Measurements from ENCODE around the gene TEX52. TPM values are rescaled to one million over a fixed set of nuclear protein-coding genes. Genes with fewer than 3 reads are reported as not detected.

TEX52 gene
- total RNA-seq, 2 donors from 2014 or later = not detected

- intact Hi-C loops (cut with DNase I) = no loop called here
- DNase-seq (no peak), ATAC-seq (no peak)
Measured at GRCh38 chr12:2835691-2836403, 21.0 kb downstream of the TEX52 start.

DNA sequence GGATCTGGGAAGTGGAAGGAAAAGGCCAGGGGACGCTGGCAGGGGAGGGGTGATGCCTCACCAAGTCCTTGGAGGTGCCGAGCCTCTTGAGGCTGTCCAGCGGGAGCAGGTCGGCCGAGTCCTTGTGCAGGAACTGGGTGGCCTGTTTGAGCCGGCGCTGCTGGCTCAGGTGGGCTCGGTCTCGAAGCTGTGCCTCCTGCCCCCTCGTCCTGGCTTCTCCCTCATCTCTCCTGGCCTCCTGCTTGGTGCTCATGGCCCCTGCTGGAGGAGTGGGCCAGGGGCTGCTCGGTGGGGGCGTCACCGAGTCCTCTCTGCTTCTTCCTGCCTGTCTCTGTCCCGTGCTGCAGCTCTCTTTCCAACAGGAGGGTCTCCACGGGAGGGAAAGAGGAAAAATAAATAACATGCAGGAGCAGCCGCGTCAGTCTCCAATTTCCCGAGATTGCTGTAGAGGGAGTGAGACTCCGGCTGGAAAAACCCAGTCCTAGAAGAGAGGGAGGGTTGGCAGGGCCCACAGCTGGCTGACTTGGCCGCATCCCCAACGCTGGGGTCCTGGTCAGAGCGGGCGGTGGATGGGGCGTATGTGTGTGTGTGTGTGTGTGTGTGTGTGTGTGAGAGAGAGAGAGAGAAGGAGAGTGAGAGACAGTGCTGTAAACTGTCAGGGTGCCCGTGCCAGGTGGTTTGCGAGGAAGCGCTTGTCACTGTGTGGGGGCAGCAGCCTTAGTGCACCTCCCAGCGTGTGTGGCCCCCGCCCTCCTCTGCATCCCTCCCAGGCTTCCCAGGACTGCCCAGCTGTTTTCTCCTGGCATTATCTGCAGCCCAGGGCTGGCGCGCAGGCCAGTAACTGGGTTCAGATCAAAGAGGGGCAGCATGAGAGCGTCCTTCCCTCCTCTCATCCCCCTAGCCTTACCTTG lies 22.0 kb downstream of the TEX52 start, which contains the start of gene NRIP2:
Gene NRIP2, minus strand, starts transcription at position 455 of the 911 bp plus-strand sequence. Its CDS starts 52 bp downstream, at position 403.
- intact Hi-C loops (cut with DNase I) = no loop called here
- ATAC-seq (peak; percentile 71 to 80), DNase-seq (peak; percentile 50)

- intact Hi-C loops (cut with DNase I) = no loop called here
- DNase-seq (no peak), ATAC-seq (peak; percentile 25 to 47)
Measured at GRCh38 chr12:2833810-2834209, 23.0 kb downstream of the TEX52 start.

GRCh38 chr12:2833327-2833726 lies 23.5 kb downstream of the TEX52 start:
- intact Hi-C loops (cut with DNase I) = no loop called here
- no peak for DNase-seq
- ATAC-seq = no peak

- ATAC-seq (no peak), DNase-seq (no peak)
- intact Hi-C loops (cut with DNase I) = no loop called here
Measured at GRCh38 chr12:2832550-2833127, 24.2 kb downstream of the TEX52 start.

DNA sequence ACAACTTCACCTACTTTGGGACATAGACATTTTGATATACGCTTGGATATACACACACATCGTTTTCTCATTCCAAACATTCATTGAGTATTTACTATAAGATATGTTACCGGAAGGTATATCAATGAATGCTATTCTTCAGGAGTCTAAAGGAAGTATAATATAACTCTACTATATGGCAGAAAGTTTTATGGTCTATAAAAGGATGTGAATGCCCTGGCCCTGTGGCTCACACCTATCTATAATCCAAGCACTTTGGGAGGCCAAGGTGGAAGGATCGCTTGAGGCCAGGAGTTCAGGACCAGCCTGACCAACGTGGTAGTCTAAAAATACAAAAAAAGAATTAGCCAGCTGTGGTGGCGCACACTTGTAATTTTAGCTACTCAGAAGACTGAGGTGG lies 27.6 kb downstream of the TEX52 start:
- no peak for DNase-seq
- intact Hi-C loops (cut with DNase I) = no loop called here
- no peak for ATAC-seq

DNA sequence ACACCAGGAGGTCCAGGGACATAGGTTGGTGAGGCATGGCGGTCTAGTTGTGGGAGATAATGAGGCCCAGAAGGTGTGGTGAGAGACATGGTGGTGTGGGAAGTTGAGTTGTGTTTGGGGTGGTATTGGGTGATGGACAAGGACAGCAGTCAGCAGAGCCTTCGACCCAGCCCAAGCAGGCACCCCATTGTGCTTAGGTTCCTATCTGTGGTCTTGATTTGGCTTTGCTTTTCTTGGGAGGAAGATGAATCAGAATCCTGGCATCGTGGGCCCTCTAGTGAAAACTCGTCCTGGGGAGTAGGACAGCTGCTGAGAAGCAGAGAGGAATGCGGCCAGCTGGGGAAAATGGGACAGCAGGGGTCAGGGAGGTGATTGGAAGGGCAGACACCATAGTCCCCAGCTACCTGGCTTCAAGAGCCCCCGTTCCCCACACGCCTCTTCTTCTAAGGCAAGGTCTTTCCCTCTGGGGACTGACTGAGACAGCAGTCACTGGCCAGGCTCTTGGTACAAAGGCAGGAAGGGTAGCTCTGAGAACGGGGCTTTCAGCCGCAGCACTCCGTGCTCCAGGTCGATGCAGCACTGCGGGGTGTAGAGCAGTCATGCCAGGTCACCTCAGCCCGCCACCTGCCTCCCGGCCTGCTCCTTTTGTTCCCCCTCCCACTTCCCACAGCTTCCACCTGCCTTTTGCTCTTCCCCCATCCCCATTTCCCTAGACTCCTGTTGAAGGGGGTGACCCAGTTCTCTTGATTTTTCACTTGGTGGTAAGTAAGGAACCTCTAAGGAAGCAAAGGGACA lies 29.9 kb downstream of the TEX52 start:
- DNase-seq (no peak), ATAC-seq (no peak)
- intact Hi-C loops (cut with DNase I) = no loop called here

- intact Hi-C loops (cut with DNase I) = no loop called here
- no peak for ATAC-seq
- DNase-seq = no peak
Measured at GRCh38 chr12:2826036-2826435, 30.8 kb downstream of the TEX52 start.

- no peak for DNase-seq
- no peak for ATAC-seq
- intact Hi-C loops (cut with DNase I) = no loop called here
Measured at GRCh38 chr12:2825132-2825531, 31.7 kb downstream of the TEX52 start.

DNA sequence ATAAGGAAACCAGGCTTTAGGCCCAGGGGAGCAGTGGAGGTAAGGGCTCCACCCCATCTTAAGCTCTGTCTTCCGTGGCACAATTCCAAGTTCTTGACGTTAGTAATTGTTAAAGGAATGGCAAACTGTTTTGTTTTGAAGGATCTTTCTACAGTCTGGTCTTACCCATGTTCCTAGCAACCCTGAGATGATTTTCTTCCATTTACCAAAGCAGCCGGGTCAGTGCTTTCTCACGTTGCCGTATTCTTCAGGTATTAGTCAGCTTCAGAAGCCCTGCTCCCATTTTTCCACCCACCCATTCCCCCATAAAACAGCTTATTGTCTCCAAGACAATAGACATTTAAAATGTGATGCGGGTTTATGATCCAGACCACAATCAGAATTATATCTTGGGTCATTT lies 32.3 kb downstream of the TEX52 start:
- DNase-seq = no peak
- intact Hi-C loops (cut with DNase I) = no loop called here
- ATAC-seq = no peak

- ATAC-seq (no peak), DNase-seq (no peak)
- intact Hi-C loops (cut with DNase I) = no loop called here
Measured at GRCh38 chr12:2823483-2823882, 33.4 kb downstream of the TEX52 start.

- DNase-seq = no peak
- no peak for ATAC-seq
- intact Hi-C loops (cut with DNase I) = no loop called here
Measured at GRCh38 chr12:2820432-2820831, 36.4 kb downstream of the TEX52 start.

GRCh38 chr12:2819810-2820209 lies 37.0 kb downstream of the TEX52 start:
- intact Hi-C loops (cut with DNase I) = no loop called here
- DNase-seq (no peak), ATAC-seq (no peak)

DNA sequence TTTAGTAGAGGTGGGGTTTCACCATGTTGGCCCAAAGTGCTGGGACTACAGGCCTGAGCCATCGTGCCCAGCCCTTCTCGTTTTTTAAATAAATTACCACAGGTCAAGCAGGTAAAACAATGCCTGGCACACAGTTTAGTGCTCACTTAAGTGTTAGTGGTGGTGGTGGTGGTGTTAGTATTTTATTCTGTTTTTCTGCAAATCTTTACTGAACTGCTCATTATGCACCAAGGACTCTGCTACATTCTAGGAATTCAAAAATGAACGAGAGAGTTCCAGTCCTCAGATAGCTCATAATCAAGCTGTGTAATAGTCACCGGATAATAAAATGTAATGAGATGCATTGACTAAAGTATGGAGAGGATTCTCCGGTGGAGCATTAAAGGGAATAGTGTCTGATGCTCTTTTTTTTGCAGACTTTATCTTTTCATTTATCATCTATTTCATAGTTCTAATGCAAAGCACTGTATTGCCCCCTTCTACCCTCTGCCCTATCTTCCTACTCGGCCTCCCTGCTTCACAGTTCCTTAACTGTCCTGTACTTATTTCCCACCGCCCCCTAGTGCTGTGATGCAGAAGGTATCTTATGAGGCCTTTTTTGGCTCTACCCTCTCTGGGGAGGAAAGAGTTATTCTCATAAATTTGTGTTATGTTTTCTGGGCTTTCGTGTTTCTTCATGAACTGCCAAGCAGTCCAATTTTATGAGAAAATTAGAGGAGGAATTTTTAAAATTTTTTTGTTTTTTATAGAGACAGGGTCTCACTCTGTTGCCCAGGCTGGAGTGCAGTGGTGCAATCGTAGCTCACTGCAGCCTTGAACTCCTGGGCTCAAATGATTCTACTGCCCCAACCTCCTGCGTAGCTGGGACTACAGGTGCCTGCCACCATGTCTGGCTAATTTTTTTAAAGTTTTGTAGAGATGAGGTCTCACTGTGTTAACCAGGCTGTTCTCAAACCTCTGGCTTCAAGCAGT lies 43.3 kb downstream of the TEX52 start:
- DNase-seq (peak; percentile 45), ATAC-seq (peak; percentile 36 to 67)
- intact Hi-C loops (cut with DNase I) = no loop called here

DNA sequence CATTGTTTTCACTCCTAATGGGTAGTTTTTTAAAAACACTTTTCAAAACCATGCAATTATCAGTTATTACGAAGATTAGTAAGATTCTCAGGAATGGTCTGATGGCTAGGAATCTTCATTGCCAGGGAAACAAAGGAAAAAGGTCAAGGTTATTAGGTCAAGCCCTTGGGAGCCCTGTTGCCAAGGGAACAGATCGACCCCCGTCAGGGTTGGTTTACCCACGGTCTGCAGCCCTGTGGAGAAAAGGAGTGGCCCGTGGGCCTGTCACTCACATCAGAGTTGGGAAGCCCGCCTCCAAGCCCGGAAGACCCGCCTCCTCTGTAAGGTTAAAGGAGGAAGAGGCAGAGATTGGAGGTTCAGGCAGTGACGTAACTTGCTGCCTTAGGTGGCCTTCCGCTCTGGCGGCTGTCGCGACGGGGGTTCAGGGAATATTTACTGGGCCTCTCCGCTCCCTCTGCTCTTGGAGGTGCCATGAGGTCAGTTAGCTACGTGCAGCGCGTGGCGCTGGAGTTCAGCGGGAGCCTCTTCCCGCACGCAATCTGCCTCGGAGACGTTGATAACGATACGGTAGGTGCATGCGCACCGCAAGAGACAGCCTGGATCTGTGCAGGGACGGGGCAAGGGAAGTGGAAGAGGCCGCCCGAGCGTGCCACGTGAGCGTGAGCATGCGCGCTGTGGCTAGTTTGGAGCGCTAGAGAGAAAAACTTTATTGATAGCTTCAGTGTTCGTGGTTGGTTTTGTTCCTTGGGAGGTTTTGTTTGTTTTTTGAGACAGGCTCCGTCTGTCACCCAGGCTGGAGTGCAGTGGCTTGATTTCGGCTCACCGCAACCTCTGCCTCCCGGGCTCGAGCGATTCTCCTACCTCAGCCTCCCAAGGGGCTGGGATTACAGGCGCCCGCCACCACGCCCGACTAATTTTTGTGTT lies 44.3 kb downstream of the TEX52 start, which contains the start of gene ITFG2:
Gene ITFG2, plus strand, starts transcription at position 379 of the 924 bp plus-strand sequence. Its CDS starts 93 bp downstream, at position 472.
- DNase-seq (peak; percentile 99), ATAC-seq (peak; percentile 98 to 99)
- intact Hi-C loops (cut with DNase I) = no loop called here

DNA sequence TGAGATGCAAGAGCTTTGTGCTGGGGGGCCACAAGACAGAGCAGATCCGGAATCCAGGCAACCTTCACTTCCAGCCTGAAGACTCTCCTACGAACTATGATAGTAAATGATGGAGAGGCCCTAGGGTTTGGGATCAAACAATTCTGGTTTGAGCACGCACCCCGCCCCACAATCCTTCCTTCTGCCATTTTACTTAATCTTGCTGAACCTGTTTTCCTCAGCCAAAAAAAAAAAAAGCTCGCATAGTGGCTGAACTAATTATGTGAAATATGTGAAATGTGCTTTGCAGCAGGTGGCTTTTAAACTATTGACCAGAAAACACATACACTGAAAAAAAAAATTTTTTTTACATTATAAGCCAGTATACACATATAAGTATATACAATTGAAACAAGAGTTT lies 45.0 kb downstream of the TEX52 start:
- DNase-seq (no peak), ATAC-seq (no peak)
- intact Hi-C loops (cut with DNase I) = no loop called here

- DNase-seq = no peak
- intact Hi-C loops (cut with DNase I) = no loop called here
- no peak for ATAC-seq
Measured at GRCh38 chr12:2806700-2807099, 50.1 kb downstream of the TEX52 start.
